Dermis microvascular lymphatic vessel endothelial cell (primary cell): Measurements from ENCODE around the gene TLE5. TPM values are rescaled to one million over a fixed set of nuclear protein-coding genes. Genes with fewer than 3 reads are reported as not detected.

ENCODE experiments used
- DNase-seq, 2 donors: peaks; one replicate each; pipeline versions ENCODE4 v3.0.0 to v3.0.0-alpha.2; 2010; ENCODE audit warnings: low read depth in 2 of 2
- total RNA-seq: library from RNA; depleted of rRNA; stranded (reverse); fragments of >200 nt; gene quantifications from 2 replicates; pipeline ENCODE4 v1.2.1, GENCODE V29; 2014

The TLE5 gene, protein sequence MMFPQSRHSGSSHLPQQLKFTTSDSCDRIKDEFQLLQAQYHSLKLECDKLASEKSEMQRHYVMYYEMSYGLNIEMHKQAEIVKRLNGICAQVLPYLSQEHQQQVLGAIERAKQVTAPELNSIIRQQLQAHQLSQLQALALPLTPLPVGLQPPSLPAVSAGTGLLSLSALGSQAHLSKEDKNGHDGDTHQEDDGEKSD
- 88.1 and 130 TPM in 2 replicates for total RNA-seq

DNA sequence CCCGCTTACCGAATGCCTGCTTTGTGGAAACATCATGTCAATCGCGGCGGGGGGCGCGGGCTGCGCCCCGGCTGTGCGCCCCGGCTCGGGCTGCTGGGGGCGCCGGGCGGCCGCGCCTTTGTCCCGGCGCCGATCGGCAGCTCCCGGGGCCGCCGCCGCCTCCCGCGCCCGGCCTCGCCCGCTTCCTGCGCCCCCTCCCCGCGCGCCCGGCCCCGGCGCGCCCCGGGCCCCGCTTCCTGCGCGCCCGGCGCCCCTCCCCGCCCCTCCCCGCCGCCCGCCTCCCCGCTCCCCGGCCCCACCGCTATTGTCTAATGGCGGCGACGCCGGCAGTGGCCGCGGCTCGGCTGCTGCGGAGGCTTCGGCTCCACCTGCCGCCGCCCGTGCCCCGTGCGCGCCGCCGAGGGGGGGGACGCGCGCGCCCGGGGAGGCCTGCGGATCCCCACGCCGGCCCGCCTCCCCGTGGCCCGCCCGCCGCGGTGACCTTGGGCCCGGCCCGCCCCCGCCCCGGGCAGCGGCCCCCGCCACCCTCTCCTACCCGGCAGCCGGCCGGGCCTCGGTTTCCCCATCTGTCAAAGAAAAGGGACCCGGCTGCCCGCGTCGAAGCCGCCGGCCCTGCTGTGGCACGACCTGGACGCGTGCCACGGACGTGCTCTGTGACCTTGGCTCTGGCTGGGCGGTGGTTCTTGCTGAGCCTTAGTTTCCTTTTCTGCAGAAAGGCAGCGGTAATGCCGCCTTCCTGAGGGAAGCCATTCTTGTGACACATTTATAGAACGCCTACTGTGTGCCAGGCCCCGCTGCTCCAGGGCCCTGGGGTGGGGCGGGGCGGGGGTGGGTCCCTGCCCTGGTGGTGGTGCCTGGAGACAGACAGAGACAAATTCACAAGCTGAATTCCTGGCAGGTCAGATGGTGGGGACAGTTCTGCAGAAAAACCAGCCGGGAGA is at the start of gene TLE5:
TLE5 (minus strand) TSS at position 331 of the 941 bp plus-strand sequence; CDS start at position 36, 295 bp downstream.
- peak in 1 of 2 donors; percentile 57 for DNase-seq

DNA sequence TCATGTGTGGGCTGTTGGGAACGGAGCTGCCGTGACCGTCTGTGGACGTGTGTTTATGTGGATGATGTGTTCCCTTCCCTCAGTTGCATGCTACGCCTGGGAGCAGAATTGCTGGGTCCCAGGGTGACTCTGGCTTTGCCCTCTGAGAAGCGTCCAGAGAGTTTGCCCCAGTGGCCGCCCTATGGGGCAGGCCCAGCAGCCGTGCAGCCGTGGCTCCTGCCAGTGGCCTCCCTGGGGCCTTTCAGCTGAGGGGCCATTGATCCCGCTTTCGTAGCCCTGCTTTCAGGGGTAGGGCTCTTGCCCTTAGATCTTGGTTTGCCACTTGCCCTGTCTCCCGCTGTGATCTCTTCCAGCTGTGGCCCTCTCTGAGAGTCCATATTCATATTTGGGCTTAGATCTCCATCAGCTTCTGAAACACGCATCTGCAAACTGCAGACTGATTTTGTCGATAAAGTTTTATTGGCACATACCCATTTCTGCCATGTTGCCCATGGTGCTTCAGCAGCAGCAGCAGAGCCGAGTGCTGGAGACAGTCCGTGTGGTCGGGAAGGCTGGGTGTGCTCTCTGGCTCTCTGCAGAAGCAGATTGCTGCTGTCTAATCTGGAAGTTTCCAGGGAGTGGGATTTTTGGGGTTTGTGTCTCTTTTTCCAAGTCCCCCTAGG is 49.4 kb upstream of the TLE5 start:
- DNase-seq = no peak

DNA sequence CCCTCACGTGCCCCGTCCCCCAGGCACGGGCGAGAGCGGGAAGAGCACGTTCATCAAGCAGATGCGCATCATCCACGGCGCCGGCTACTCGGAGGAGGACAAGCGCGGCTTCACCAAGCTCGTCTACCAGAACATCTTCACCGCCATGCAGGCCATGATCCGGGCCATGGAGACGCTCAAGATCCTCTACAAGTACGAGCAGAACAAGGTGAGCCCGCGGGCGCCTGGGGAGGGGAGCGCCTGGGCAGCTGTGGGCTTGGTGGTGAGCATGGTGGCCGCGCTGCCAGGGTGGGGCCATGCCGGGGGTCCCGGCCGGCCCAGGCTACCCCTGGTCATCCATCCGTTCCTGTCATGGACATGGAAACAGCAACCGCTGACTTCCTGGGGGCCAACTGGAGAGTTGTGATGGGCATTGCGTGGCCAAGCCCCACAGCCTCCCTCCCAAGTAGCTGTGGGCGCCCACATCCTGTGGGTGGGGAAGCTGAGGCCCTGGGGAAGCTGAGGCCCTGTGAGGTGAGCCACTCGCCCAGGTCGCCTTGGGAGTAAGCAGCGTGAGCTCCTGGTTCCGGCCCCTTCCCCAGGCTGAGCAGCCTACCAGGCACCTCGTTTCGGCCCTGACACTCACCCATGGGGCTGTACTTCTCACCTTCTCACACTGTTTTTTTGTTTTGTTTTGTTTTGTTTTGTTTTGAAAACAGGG is 48.0 kb upstream of the TLE5 start:
- no peak for DNase-seq

DNA sequence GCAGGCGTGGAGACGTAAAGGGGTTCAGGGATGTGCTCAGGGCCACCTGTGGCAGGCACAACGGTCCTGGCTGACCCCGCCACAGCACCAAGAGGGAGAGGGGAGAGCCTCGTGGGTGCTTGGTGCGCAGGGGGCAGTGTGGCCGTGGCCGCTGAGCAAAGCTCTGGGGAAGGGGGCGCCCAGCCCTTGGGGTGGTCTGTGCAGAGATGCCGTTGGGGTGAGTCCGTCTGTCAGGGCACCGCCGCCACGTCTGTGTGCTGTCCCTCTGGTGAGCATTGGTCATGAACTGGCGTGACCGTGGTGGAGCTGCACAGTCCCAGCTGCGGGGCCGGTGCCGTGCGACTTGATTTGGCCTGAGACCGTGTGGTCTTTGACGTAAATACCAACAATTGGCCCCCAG is 47.2 kb upstream of the TLE5 start:
- no peak for DNase-seq

DNA sequence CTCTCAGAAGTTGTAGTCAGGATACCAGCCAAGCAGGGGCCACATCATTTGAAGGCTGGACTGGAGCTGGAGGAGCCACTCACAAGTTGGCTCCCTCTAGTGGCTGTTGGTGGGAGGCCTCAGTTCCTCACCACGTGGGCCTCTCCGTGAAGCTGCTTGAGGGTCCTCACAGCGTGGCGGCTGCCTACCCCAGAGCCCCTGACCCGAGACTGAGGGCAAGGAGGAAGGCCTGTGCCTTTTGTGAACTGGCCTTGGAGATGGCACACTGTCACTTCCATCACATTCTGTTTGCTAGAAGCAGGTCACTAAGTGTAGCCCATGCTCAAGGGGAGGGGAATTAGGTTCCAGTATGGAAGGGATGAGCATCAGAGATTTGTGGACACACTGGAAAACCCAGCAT is 46.5 kb upstream of the TLE5 start:
- DNase-seq = peak in 1 of 2 donors; percentile 73

DNA sequence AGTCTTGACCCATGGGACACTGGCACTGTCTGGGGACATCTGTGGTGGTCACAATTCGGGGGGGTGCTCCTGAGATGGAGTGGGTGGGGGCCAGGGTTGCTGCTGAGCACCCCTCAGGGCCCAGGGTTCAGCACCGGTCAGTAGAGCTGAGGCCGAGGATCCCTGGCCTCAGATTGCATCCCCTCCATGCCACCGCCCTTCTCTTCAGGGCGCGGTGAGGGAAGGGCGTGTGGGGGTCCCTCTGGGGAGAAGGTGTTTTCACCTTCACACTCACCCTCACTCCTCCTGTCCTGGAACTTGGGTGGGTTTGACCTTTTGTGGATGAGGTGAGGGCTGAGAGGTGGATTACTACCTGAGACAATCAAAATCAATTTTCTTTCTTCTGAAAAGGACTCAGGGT is 45.4 kb upstream of the TLE5 start:
- DNase-seq = no peak

DNA sequence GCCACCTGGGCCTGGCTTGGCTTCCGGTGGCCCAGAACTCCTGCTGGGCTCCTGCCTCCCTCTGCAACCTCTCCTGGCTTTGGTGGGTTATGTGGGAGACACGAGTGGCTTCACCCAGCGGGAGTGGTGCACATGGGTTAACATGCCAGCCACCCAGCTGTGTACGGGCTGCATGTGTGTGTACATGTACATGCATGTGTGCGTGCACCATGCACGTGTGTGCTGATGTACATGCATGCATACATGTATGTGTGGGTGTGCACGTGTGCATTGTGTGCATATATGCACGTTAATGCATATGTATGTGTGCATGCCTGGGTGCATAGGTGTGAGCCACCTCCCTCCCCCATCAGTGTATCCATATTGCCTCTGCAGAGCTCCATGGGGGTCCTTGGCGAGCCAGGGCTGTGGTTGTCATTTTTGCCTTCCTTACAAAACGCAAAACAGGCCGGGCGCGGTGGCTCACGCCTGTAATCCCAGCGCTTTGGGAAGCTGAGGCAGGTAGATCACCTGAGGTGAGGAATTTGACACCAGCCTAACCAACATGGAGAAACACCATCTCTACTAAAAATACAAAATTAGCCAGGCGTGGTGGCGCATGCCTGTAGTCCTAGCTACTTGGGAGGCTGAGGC is 44.3 kb upstream of the TLE5 start:
- DNase-seq = no peak

DNA sequence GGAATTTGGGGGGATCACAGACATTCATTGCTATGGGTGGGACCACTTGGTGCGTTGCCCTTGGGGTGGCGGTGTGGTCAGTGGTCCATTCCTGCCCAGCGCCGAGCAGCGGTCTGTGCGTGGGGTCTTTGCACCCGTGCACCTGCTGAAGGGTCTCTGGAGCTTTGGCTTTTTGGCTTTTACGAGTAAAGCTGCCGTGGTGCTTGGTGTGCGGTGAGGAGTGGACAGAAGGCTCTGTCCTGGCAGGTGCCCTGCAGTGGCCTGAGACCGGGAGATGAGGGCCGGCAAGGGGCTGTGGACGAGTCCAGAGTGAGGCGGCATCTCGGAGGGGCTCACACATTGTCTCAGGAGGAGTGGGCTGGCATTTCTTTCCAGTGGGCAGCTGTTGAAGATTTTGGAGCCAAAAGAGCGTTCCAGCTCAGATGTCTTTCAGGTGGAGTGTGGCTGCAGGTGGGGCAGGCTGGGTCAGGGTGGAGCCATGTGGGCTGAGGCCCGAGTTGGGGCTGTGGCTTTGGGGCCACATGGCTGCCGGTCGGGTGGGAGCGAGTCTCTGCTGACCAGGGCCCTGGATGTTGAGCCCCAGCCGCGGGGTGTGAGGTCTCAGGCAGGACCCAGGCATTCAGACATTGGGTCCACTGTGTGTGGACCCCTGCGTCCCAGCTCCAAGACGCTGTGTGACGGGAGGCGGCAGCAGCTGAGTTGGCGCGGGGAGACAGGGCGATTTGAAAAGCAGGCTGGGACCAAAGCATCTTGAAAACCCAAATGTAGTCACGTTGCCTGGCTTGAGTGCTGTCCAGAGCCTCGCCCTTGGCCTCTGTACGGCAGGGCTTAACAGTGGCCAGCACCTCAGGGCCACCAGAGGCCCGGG is 43.6 kb upstream of the TLE5 start:
- DNase-seq = no peak

DNA sequence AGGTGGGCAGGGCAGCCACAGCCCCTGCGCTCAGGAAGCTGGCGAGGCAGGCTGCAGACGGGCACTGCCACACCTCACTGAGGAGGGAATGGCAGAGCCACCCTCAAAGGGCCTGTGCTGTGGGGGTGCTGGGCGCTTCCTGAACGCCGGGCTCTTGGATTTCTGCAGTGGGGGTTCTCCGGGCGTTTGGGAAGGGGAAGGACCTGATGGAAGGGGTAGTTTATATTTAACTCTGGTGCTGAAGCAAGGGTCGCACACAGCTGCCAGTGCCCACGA is 42.4 kb upstream of the TLE5 start:
- no peak for DNase-seq

DNA sequence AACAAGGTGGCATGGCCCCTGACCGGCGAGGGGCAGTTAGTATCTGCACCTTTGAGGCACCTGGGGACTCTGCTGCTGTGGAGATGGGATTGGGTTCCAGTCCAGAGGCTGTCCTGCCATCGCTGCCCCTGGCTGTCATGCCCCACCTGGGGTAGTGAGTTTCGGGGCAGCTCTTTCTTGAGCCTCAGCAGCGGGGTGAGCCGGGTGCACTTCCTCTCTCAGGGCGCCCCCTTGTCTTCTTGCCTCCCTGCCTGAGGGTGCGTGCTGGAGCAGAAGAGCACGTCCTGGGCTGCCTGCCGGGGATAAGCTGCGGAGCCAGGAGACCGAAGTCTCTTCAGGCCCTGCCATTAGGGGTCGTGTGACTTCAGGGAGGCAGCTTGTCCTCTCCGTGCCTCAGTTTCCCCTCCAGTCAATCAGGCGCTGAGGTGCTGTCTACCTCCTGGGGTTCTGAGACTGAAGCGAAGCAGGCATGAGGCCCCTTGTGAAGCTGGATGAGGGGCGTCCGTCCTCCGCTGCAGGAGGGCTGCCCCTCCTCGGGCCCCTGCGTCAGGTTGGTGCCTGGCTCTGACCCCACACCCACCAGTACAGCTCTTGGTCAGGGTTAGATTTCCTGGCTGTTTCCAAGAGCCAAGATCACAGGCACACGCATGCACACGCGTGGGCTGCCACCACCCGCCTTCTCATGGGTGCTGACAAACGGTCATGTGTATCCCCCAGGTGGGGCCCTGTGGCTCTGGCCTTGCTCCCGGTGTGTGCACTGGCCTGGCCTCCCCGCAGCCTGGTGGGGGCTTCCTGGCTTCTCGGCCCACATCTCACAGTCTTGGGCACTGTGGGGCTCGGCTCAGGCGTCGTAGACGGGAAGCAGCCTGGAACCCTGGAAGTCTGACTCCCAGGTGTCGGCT is 40.2 kb upstream of the TLE5 start:
- DNase-seq = no peak

DNA sequence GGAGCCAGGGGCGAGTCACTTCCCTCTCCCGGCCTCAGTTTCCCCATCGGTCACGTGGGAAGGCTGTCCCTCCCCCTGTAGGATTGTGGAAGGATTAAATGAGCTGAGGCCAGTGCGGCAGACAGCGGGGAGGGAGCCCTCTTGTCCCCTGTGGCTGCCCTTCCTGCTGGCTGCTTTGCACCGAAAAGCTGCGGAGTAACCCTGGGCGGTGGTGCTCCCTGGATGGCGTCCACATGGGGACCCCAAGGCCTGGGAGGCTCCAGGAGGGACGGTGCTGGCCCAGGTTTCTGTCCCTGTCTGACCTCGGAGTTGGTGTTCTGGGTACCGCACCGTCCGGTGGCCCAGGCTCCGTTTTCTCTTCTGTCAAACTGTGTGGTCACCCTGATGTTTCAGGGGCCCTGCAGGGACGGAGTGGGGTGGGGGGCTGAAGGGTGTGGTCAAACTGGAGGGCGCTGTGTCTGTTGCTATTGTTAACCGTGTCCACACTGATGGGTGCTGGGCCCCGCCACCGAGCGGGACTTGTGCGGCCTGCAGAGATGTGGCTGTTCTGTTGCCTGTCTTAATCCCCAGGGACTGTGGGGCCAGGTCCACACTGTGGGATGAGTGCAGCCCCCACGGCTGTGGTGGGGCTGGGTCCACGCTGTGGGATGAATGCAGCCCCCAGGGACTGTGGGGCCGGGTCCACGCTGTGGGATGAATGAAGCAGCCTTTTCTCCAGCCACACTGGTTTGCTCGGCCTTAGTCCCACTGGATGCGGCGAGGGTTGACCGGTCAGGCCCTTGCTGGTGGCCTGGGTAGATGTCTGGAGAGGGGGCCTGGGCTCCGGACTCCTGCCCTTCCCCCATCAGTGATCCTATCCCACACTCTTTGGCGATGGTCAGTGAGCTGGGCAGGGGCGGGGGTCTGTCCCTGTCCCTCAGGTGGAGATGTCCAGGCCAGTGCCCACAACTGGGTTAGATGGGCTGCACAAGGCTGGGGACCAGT is 38.7 kb upstream of the TLE5 start:
- no peak for DNase-seq

DNA sequence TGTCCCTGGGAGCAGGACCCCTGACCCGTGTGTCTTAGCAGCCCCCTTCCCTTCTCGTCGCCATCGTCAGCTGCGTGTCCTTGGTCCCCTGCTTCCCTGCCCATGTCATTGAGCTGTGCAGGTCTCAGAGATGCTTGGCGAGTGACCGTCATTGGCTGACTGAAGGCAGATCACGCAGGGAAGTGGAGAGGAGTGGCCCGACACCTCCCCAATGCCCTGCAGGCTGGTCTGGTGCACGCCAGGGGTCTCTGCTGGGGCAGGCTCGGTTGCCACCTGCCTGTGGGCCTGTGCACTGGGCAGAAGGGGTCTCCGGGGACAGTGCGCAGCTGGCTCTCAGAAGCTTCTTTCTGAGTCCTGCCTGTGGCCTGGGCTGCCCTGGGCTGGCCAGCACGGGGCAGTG is 38.0 kb upstream of the TLE5 start:
- DNase-seq = no peak

DNA sequence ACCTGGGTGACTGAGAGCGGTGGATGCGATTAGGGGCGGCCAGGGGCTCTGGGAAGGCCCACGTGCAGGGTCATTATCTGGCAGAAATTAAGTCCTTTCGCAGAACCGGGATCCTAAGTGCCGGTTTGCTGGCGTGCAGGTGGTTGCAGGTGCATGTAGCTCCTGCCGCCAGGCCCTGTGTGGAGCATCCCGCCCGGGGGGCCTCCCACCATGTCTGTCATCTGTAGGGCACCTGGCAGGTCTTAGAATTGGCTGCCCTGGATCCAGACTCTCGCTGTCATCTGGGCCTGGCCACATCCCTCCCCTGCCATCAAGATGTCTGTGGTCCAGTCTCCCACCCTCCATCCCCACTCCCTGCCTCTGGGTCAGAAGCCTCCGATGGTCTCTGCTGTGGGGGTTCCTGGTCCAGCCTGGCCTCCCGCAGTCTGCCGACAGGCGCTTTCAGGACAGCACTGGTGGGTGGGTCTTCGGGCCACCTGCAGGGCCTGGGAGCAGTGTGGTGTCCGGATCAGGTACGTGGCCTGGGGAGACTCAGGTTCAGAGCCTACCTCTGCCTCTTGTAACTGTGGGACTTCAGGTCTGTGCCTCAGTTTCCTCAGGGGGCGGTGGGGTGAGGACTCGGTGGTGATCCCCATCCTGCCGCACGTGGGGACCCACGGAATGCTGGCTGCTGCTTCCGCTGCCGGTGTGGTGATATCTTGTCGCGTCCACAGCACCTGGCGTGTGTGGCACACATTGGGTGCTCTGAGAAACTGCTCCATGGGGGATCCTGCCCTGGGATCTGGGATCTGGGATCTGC is 37.3 kb upstream of the TLE5 start:
- DNase-seq = no peak

DNA sequence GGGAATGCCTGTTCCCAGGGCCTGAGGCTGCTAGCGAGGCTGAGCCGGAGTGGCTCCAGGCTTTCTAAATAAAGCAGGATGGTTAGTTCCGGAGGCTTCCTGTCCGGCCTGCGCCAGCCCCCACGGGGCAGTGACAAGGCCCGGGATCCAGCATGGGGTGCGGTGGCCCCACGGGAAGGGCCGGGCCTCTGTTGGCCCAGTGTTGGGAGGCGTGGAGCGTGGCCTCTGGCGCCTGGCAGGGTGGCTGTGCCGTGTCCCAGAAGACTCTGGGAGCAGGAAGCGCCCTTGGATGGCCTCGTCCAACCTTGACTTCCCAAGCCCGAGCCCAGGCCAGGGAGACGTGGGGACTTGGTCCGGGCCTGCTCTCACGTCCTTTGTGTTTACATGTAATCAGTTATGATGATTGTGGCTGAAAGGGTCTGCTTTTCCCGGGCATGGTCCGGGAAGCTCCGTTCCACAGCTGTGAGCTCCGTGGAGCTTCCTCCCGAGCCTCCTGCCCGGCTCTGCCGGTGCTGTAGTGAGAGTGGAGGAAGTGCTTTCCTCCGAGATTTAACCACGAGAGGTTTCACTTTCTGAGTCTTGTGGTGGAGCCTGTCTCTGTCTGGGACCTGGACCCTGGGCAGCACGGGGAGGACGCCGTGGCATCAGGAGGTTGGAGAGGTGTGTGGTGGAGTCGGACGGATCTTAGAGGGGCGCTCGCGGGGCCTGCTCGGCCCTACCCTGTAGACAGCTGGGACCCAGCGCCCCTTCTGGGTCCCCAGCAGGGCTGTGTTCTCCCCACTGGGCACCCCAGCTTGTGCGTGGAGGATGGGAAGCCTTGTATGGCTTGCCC is 36.4 kb upstream of the TLE5 start:
- peak in 1 of 2 donors; percentile 45 for DNase-seq

DNA sequence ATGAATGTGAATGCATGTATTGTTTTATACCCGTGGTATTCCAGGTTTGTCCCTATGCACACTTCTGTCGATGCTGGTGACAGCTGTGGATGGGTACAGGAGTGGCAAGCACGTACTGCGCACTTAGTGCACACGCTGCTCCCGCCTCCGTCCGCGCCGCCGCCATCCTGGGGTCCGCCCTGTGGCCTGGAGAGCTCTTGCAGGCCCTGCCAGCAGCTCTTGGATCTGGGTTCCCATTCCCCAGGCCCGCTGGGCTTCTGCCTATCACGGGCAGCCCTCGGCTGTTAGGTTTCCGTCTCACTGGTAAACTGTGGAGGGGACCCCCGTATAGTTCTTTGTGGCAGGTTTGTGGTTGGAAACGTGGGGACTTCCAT is 35.8 kb upstream of the TLE5 start:
- peak in 1 of 2 donors; percentile 41 for DNase-seq

DNA sequence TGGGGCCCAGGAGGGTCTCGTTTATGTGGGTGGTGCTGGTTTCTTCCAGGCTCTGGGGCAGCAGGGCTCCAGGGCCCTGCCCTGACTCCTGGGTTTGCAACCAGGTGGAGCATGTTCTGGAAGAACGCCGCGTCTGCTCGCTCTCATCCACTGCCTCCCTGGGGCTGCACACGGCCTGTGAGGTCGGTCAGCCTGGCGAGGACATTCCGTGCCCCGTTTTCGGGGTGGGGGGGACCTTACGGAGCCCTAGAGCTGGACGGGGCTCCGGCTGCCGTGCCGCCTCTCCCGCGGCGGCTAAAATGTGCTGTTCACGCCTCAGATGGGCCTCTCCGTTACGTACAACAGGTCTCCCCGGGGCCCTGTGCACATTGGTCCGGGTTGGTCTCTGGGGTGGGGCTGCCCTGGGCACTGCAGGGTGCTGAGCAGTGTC is 35.2 kb upstream of the TLE5 start:
- DNase-seq = no peak
